ENCODE data around the gene PARP9.

The PARP9 gene

DNA sequence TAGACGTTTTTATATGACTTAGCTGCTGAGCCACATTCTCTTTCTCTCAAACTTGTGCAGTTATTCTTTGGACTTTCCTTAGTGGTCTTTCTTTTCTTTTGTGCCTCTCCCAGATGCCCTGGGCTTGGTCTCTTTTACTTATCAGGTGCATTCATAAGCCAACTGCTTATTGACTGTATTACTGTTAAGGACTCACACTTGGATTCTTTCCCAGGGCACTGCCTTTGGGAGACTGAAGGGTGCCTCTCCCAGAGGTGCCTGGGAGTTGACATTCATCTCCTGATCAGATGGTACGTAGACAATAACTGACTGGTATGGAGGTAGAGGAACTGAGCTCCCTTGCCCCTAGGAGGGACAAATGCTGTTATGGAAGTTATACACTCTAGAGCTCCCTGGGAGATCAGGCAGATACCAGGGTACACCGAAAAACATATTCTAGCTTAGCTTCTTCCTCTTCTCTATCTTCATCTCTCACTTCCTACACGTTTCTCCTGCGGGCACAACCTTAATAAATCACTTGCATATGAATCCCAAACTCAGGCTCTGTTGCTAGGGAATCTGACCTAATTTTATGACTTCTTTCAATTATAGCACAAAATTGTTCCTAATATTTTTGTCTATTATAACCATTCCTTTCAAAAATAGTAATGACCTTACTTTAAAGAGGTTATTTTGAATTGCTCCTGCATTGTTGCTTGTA is 38.1 kb upstream of the PARP9 start:
- H3K4me3 ChIP-seq (ENCODE audit: low read depth, low read length), result no peak overlapping the region
- TF ChIP-seq, protein P1, sequence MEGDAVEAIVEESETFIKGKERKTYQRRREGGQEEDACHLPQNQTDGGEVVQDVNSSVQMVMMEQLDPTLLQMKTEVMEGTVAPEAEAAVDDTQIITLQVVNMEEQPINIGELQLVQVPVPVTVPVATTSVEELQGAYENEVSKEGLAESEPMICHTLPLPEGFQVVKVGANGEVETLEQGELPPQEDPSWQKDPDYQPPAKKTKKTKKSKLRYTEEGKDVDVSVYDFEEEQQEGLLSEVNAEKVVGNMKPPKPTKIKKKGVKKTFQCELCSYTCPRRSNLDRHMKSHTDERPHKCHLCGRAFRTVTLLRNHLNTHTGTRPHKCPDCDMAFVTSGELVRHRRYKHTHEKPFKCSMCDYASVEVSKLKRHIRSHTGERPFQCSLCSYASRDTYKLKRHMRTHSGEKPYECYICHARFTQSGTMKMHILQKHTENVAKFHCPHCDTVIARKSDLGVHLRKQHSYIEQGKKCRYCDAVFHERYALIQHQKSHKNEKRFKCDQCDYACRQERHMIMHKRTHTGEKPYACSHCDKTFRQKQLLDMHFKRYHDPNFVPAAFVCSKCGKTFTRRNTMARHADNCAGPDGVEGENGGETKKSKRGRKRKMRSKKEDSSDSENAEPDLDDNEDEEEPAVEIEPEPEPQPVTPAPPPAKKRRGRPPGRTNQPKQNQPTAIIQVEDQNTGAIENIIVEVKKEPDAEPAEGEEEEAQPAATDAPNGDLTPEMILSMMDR (IDR thresholded peaks at IDR 0.05; ENCODE audit: control insufficient read depth, extremely low read depth, insufficient read depth), result no peak
- DNase-seq (ENCODE audit: low read depth), result no peak

DNA sequence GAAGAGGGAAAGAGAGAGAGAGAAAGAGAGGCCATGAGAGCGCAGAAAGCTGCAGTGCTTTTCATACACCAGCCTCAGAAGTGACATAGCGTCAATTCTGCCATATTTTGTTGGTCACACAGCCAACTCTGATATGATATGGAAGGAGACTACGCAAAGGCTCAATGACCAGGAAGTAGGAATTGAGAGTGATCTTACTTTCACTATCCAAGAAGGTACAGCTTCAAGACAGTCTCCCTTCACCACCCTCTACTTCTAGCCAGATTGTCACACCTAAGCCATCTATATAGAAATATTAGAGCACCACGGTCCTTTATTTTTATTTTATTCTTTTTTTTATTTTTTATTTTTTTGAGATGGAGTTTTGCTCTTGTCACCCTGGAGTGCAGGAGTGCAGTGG is 34.5 kb upstream of the PARP9 start:
- no peak overlapping the region for H3K4me3 ChIP-seq (ENCODE audit: low read depth, low read length)
- TF ChIP-seq, protein P1 (IDR thresholded peaks at IDR 0.05; ENCODE audit: control insufficient read depth, extremely low read depth, insufficient read depth), result no peak
- no peak for DNase-seq (ENCODE audit: low read depth)

DNA sequence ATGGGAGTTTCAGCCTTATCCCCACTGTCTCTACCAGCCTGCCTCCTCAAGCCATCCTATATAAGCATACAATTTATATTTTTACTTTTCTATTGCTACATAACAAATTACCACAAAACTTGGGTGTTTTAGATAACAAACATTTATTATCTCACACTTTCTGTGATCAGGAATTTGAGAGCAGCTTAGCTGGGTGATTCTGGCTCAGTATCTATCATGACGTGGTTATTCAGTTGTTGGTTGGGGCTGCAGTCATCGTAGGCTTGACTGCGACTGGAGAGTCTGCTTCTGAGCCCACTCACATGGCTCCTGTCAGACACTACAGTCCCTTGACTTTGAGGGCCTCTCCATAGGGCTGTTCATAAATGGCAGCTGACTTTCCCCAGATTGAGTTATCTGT is 34.1 kb upstream of the PARP9 start:
- no peak overlapping the region for H3K4me3 ChIP-seq (ENCODE audit: low read depth, low read length)
- DNase-seq (ENCODE audit: low read depth), result no peak
- TF ChIP-seq, protein P1 (IDR thresholded peaks at IDR 0.05; ENCODE audit: control insufficient read depth, extremely low read depth, insufficient read depth), result no peak

DNA sequence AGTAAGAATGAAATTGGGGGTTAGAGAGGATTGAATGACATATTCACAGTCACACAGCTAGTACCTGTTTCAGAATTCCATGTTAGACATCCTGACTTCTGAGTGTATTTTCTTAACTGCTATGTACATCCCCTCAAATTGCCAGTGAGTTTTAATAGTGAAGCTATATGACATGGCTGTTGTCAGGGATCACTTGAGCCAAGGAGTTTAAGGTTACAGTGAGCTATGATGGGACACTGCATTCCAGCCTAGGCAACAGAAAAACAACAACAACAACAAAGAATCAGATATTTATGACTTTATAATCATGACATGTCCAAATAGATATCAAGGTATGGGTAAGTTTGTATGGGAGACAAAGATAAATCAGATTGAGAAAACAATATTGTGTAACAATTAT is 29.9 kb upstream of the PARP9 start:
- TF ChIP-seq, protein P1 (IDR thresholded peaks at IDR 0.05; ENCODE audit: control insufficient read depth, extremely low read depth, insufficient read depth), result no peak
- no peak for DNase-seq (ENCODE audit: low read depth)
- no peak overlapping the region for H3K4me3 ChIP-seq (ENCODE audit: low read depth, low read length)

DNA sequence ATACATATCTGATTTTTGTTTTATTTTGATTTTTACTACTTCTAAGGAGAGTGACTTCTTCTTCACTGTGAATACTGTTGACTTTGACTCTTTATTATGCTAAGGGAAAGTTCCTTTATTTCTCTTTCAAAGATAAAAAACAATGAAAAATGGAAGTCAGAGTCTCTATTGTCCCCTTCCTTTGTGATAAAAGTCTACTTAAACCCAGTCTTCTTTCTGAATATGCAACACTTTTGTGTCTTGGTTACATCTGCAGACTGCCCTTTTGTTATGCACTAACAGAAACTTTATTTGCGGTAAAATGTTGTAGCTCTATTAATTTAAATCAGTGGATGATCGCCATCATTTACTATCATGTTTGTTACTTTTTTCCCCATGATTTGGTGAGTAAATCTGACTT is 26.5 kb upstream of the PARP9 start:
- TF ChIP-seq, protein P1 (IDR thresholded peaks at IDR 0.05; ENCODE audit: control insufficient read depth, extremely low read depth, insufficient read depth), result no peak
- no peak for DNase-seq (ENCODE audit: low read depth)
- no peak overlapping the region for H3K4me3 ChIP-seq (ENCODE audit: low read depth, low read length)

DNA sequence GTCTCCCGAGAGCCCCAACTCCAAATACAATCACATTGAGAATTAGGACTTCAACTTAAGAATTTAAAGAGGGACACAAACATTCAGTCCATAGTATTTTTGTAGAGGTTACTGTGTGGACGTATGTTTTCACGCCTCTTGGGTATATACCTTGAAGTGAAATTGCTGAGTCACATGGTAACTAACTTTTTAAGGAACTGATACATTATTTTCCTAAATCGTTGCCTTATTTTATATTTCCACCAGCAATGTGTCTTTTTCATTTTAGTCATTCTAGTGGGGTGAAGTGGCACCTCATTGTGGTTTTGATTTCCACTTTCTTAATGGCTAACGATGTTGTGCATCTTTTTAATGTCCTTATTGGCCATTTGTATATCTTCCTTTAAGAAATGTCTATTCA is 25.2 kb upstream of the PARP9 start:
- no peak for DNase-seq (ENCODE audit: low read depth)
- TF ChIP-seq, protein P1 (IDR thresholded peaks at IDR 0.05; ENCODE audit: control insufficient read depth, extremely low read depth, insufficient read depth), result no peak
- H3K4me3 ChIP-seq (ENCODE audit: low read depth, low read length), result no peak overlapping the region

DNA sequence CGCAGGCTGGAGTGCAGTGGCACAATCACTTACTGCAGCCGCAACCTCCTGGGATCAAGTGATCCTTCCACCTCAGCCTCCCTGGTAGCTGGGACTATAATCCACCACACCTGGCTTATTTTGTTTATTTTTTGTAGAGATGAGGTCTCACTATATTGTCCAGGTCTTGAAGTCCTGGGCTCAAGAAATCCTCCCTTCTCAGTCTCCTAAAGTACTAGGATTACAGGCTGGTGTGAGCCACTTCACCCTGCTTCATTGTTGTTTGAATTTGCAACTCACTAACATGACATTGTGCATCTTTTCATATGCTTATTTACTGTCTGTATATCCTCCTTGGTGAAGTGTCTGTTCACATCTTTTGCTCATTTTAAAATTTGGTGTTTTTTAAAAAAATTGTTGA is 23.5 kb upstream of the PARP9 start:
- DNase-seq (ENCODE audit: low read depth), result no peak
- TF ChIP-seq, protein P1 (IDR thresholded peaks at IDR 0.05; ENCODE audit: control insufficient read depth, extremely low read depth, insufficient read depth), result no peak
- no peak overlapping the region for H3K4me3 ChIP-seq (ENCODE audit: low read depth, low read length)
